ENCODE data around the gene LRP10.

GRCh38 chr14:22886500-22887259, 15.1 kb downstream of the LRP10 start:
- TF ChIP-seq GATA2 (IDR thresholded peaks at IDR 0.05; ENCODE audit: low read depth, low read length), result no peak
- TF ChIP-seq GATA3 (IDR thresholded peaks at IDR 0.05; ENCODE audit: low read depth, low read length), result no peak

Measured in SH-SY5Y (cell line).